Activated T-cell treated with anti-CD3 and anti-CD28 coated beads for 1 hour (primary cell): ENCODE measurements around the gene ZNF823.
A peak's percentile ranks its signal among the peaks of the same experiment; 100 is the strongest.

Experiments used
- DNase-seq: peaks from one replicate; pipeline ENCODE4 v3.0.0-alpha.2; 2020; ENCODE audit warnings: low read depth

Gene ZNF823

DNA sequence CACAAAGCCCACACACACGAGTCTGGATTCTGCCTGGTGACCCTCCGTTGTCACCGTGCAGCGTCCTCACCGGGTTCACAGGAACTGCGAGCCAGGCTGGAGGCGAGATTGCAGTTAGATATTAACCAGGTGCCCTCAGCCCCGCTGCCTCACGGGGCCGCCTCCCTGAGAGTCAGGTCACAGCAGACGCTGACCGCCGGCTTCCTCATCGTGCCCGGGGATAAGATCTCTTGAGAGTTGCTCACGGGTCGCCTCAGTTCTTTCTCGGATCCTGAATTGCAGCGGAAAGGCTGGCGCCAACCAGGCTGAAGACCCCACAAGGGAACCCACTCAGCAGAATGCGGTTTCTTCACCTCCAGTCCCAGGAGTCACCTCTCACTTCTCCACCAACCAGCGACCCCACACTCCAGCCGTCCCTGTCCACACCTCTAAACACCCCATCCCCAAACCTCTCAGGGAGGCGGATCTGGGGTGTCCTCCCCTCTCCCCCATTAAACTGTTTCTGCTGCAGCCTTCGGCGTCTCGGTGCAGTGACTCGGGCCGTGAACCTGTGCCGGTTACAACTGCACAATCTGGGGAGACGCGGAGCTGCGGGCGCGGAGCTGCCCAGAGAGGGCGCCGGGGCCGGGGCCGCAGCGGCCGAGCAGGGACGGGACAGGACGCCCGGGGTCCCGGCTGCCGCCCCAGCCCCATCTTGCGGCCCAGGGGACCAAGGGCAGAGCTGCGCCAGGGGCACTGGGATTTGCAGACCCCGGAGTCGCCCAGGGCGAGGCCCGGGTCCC is 591 bp downstream of the ZNF823 start:
- peak; percentile 5 for DNase-seq

GRCh38 chr19:11736696-11737095 is 2.0 kb downstream of the ZNF823 start:
- no peak for DNase-seq

- no peak for DNase-seq
These were observed 3.4 kb downstream of the ZNF823 start for GRCh38 chr19:11735375-11735774.

DNA sequence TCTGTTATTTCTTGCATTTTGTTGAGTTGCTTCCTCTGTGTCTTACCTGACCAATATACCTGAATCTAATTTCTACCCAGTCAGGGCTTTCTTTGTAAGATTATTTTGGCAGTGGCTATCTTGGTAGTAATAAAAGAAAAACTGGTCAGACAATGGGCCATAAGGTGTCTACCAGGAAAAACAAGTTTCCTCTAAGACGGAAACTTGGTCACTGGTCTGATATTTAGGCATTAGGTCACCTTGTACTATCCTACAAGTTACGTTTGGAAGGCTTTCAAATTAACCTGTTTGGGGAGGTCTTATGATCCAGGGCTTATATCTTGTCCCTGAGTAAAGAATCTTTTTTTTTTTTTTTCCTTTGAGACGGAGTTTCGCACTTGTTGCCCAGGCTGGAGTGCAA is 9.2 kb downstream of the ZNF823 start:
- DNase-seq, result no peak

- DNase-seq, result no peak
These were observed 16.3 kb downstream of the ZNF823 start for GRCh38 chr19:11722414-11722813.

GRCh38 chr19:11721681-11722080 is 17.1 kb downstream of the ZNF823 start:
- no peak for DNase-seq

DNA sequence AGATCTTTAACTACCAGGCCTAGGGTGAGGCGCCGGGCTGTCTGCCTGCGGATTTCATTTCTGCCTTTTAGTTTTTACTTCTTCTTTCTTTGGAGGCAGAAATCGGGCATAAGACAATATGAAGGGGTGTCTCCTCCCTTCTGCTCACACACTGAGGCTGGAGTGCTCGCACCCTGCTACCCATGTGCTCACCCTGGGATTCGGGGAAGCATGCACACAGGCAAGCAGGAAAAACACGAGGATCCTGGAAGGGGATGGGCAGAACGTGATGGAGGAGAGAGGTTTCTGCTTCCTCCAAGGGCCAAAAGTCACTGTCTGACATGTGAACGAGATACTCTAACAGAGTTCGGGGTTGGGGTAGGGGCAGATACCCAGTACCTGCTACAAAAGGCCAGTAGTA is 28.4 kb downstream of the ZNF823 start:
- no peak for DNase-seq

- no peak for DNase-seq
These were observed 30.3 kb downstream of the ZNF823 start for GRCh38 chr19:11708457-11708856.

GRCh38 chr19:11705474-11705873 is 33.3 kb downstream of the ZNF823 start:
- DNase-seq, result no peak

DNA sequence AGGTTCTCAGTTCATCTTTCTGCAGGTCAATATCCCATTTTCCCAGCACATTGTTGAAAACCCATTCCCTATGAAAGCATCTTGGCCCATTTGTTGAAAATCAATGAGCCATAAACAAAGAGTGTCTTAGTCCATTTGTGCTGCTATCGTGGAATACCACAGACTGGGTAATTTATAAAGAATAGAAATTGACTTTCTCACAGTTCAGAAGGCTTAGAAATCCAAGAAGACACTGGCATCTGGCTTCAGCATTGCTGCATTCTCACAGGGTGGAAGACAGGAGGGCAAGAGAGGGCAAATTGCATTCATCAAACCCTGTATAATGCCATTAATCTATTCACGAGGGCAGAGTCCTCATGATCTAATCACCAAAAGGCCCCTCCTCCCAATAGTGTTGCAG is 34.1 kb downstream of the ZNF823 start:
- DNase-seq, result no peak

DNA sequence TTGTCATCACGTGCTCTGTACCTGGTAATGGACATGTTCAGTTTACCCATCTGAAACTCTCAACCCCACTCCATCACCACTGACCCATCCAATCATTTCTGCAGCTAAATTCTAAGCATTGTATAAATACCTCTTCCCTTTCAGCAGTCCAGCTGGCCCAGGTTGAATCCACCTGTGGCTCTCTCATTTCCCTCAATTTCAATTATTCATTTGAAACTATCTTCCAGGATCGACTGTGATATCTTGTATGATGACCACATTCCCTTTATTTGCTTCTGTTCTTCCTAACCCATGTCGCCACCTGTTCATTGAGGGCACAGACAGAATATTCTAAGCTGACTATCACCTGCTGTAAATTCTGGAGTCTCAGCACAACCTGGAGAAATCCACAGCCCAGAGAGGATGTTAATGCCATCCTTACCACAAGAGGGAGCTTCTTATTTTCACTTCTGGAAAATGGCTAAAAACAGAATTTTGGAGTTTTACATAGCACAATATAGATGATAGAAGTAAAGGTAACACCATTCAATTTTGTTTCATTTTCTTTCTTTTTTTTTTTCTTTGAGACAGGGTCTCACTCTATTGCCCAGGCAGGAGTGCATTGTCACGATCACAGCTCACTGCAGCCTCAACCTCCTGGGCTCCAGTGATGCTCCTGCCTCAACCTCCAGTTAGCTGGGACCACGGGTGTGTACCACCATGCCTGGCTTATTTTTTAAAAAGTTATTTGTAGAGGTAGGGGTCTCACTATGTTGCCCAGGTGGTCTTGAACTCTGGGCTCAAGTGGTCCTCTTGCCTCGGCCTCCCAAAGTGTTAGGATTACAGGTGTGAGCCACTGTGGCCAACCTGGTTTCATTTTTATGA is 38.6 kb downstream of the ZNF823 start:
- no peak for DNase-seq

DNA sequence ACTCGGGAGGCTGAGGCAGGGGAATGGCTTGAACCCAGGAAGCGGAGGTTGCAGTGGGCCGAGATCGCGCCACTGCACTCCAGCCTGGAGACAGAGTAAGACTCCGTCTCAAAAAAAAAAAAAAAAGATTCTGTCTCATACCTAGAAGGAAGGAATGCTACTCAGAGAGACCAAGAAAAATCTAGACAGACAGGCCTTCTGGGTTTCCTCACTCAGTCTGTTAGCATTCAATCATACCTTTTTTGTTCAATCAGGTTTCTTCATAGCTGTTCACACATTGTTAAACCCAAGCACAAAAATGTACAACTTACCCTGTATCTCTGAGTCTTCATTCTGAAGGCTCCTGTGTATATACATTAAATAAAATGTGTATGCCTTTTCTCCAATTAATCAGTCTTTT is 40.5 kb downstream of the ZNF823 start:
- no peak for DNase-seq

DNA sequence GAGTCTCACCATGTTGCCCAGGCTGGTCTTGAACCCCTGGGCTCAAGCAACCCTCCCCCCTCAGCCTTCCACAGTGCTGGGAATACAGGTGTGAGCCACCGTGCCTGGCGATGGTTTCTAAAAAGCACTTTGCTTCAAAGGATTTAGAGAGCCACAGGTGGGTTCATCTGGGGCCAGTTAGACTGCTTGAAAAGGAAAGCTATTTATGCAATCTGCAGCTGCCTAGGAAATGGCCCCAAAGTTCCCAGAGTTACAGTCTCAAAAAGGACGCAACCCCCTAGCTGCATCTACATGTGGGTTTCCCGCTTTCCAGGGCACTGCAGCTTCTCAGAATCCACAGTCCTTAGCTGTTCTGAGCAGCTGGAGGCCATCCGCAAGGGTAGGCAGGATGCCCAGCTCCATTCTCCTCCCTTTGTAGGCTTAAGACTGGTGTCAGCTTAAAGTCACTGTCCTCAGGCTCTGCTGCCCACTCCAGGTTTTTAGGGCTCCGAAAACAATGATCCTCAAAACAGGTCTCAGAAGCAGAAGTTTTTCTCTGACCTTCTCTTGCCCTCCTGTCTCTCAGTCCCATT is 41.4 kb downstream of the ZNF823 start:
- no peak for DNase-seq

- peak; percentile 69 for DNase-seq
These were observed 44.0 kb downstream of the ZNF823 start for GRCh38 chr19:11694533-11695439.

DNA sequence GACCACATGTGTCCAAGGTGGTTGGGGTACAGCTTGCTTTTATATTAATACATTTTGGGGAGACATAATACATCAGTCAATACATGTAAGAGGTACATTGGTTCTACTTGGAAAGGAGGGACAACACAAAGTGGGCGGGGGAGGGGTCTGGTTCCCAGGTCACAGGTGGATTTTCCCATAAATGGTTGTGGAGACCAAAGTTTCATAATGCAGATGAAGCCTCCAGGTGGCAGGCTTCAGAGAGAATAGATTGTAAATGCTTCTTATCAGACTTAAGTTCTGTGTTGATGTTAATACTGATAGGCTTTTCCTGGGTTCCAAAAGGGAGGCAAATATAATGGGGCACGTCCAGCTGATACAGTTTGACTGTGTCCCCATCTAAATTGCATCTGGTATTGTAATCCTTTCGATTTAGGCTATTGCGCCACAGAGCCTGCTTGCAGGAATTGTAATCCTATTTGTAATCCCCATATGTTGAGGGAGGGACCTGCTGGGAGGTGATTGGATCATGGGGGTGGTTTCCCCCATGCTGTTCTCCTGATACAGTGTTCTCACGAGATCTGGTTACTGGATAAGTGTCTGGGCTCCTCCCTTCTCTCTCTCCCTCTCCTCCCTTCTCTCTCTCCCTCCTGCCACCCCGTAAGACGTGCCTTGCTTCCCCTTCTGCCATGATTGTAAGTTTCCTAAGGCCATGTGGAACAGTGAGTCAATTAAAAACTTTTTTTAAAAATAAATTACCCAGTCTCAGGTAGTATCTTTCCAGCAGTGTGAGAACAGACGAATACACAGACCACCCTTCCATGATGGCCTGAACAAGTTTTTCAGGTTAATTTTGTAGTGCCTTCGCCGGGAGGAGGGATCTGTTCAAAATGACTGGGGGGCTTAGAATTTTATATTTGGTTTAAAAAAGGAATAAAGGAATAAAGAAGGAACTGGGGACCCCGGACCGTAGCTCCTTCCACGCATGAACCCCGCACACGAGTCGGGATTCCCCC is 44.9 kb downstream of the ZNF823 start:
- DNase-seq, result no peak

GRCh38 chr19:11692127-11692790 is 46.5 kb downstream of the ZNF823 start:
- no peak for DNase-seq

GRCh38 chr19:11685676-11686650 is 52.8 kb downstream of the ZNF823 start:
- no peak for DNase-seq

DNA sequence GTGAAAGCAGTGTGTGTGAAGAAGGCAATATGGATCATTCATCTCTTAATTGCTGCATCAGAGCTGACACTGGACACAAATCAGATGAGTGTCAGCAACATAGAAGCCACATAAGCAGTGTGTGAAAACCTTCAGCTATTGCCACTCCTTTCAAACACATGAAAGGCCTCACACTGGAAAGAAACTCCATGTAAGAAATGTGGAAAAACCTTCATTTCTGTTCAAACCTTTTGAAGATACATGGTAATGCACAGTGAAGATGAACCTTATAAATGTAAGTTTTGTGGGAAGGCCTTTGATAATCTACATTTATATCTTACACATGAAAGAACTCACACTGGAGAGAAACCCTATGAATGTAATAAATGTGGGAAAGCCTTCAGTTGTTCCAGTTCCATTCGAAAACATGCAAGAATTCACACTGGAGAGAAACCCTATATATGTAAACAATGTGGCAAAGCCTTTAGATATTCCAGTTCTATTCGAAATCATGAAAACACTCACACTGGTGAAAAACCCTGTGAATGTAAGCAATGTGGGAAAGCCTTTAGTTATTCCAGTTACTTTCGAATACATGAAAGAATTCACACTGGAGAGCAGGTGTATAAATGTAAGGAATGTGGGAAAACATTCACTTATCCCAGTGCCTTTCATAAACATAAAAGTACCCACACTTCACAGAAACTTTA is 53.6 kb downstream of the ZNF823 start:
- DNase-seq, result no peak
